Measurements from ENCODE around the gene FSTL4. TPM values are rescaled to one million over a fixed set of nuclear protein-coding genes. Genes with fewer than 3 reads are reported as not detected.

The FSTL4 gene
- total and polyA plus RNA-seq, 4 donors, result 0.02 to 0.18 TPM; not detected in 2

DNA sequence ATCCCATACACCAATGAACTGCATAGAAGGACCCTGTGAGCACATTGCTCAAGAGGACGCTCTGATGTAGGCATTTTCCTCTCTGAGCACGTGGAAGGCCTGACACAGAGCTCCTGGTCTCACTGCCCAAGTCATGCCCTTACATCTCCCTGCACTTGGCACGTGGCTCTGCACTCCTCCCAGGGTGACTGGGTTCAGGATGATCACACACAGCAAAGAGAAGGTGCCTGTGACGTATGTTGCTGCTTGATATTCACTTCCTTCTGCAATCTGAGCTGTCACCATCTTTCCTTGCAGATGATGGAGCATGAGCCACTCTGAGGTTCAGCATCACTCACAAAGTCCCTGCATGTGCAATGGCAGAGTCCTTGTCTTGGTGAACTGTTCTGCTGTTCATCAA is 125.2 kb downstream of the FSTL4 start:
- H3K27ac ChIP-seq (ENCODE audit: low read depth in 1 of 2, low read length in 2 of 2), result no peak overlapping the region
- WGBS, result 80% methylated on average over 4 of the region's 4 CpGs
- H3K27me3 ChIP-seq (ENCODE audit: control insufficient read depth in 4 of 4, insufficient read depth in 4 of 4, low read length in 3 of 4), result no peaks in the 10 kb centered on the region
- TF ChIP-seq FOXA1 (IDR thresholded peaks at IDR 0.05), result no peak
- no peak for TF ChIP-seq EGR1 (IDR thresholded peaks at IDR 0.05; ENCODE audit: low read depth in 2 of 2)
- no peak for TF ChIP-seq TAF1 (conservative IDR thresholded peaks at IDR 0.05)
- TF ChIP-seq RAD21 (IDR thresholded peaks at IDR 0.05), result no peak
- no peak for TF ChIP-seq GABPA (IDR thresholded peaks at IDR 0.05 in 1 of 2, conservative IDR thresholded peaks at IDR 0.05 in 1 of 2)
- no peak for TF ChIP-seq FOXA2 (IDR thresholded peaks at IDR 0.05)
- TF ChIP-seq, protein P1, sequence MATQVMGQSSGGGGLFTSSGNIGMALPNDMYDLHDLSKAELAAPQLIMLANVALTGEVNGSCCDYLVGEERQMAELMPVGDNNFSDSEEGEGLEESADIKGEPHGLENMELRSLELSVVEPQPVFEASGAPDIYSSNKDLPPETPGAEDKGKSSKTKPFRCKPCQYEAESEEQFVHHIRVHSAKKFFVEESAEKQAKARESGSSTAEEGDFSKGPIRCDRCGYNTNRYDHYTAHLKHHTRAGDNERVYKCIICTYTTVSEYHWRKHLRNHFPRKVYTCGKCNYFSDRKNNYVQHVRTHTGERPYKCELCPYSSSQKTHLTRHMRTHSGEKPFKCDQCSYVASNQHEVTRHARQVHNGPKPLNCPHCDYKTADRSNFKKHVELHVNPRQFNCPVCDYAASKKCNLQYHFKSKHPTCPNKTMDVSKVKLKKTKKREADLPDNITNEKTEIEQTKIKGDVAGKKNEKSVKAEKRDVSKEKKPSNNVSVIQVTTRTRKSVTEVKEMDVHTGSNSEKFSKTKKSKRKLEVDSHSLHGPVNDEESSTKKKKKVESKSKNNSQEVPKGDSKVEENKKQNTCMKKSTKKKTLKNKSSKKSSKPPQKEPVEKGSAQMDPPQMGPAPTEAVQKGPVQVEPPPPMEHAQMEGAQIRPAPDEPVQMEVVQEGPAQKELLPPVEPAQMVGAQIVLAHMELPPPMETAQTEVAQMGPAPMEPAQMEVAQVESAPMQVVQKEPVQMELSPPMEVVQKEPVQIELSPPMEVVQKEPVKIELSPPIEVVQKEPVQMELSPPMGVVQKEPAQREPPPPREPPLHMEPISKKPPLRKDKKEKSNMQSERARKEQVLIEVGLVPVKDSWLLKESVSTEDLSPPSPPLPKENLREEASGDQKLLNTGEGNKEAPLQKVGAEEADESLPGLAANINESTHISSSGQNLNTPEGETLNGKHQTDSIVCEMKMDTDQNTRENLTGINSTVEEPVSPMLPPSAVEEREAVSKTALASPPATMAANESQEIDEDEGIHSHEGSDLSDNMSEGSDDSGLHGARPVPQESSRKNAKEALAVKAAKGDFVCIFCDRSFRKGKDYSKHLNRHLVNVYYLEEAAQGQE (IDR thresholded peaks at IDR 0.05), result no peak
- TF ChIP-seq, protein P2, sequence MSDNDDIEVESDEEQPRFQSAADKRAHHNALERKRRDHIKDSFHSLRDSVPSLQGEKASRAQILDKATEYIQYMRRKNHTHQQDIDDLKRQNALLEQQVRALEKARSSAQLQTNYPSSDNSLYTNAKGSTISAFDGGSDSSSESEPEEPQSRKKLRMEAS (IDR thresholded peaks at IDR 0.05), result no peak
- TF ChIP-seq RXRA (IDR thresholded peaks at IDR 0.05), result no peak
- TF ChIP-seq, protein P3, sequence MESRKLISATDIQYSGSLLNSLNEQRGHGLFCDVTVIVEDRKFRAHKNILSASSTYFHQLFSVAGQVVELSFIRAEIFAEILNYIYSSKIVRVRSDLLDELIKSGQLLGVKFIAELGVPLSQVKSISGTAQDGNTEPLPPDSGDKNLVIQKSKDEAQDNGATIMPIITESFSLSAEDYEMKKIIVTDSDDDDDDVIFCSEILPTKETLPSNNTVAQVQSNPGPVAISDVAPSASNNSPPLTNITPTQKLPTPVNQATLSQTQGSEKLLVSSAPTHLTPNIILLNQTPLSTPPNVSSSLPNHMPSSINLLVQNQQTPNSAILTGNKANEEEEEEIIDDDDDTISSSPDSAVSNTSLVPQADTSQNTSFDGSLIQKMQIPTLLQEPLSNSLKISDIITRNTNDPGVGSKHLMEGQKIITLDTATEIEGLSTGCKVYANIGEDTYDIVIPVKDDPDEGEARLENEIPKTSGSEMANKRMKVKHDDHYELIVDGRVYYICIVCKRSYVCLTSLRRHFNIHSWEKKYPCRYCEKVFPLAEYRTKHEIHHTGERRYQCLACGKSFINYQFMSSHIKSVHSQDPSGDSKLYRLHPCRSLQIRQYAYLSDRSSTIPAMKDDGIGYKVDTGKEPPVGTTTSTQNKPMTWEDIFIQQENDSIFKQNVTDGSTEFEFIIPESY (IDR thresholded peaks at IDR 0.05), result no peak
- TF ChIP-seq HNF4A (conservative IDR thresholded peaks at IDR 0.05), result no peak
- TF ChIP-seq JUND (IDR thresholded peaks at IDR 0.05), result no peak
- H3K9ac ChIP-seq (ENCODE audit: low read depth in 1 of 2, low read length in 2 of 2), result no peak overlapping the region
- H3K36me3 ChIP-seq (ENCODE audit: control insufficient read depth in 4 of 4, insufficient read depth in 3 of 4, low read depth in 1 of 4, low read length in 3 of 4), result no peaks in the 10 kb centered on the region
- no peaks in the 10 kb centered on the region for H3K9me3 ChIP-seq (ENCODE audit: control insufficient read depth in 4 of 4, low read length in 3 of 4)
- no peak for DNase-seq (ENCODE audit: low spot score)
- H3K4me1 ChIP-seq (ENCODE audit: control insufficient read depth in 4 of 4, insufficient read depth in 4 of 4, low read length in 3 of 4), result peaks cover 9 to 27% (median 21%) of the 10 kb centered on the region in 4 donors
- H3K4me3 ChIP-seq (ENCODE audit: low read depth in 1 of 3, low read length in 3 of 3), result no peak overlapping the region

DNA sequence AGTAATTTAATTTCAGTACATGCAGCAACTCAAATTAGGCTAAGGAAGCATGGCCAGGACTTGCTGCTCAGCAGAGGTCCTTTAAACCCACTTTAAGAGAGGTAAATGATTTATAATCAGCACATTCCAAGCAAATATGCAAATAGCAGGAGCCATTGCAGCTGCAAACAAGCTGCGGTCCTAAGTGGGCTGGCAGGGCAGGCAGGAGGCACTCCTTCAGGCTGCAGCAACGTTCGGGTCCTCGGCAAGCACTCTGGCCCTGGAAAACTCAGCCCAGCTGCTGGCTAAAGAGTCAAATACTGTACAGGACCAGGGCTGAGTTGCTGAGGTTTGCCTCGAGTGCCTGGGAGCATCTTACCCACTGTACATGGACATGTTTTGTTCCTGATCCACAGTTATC is 126.9 kb downstream of the FSTL4 start:
- Histone ChIP-seq H3K4me1 (ENCODE audit: control insufficient read depth in 4 of 4, insufficient read depth in 4 of 4, low read length in 3 of 4) (peaks cover 12 to 31% (median 27%) of the 10 kb centered on the region in 4 donors), H3K9ac (ENCODE audit: low read depth in 1 of 2, low read length in 2 of 2) (no peak overlapping the region), H3K27me3 (ENCODE audit: control insufficient read depth in 4 of 4, insufficient read depth in 4 of 4, low read length in 3 of 4) (no peaks in the 10 kb centered on the region), H3K36me3 (ENCODE audit: control insufficient read depth in 4 of 4, insufficient read depth in 3 of 4, low read depth in 1 of 4, low read length in 3 of 4) (no peaks in the 10 kb centered on the region), H3K9me3 (ENCODE audit: control insufficient read depth in 4 of 4, low read length in 3 of 4) (no peaks in the 10 kb centered on the region), H3K27ac (ENCODE audit: low read depth in 1 of 2, low read length in 2 of 2) (no peak overlapping the region), H3K4me3 (ENCODE audit: low read depth in 1 of 3, low read length in 3 of 3) (no peak overlapping the region)
- TF ChIP-seq HNF4A (conservative IDR thresholded peaks at IDR 0.05) (no peak), GABPA (IDR thresholded peaks at IDR 0.05 in 1 of 2, conservative IDR thresholded peaks at IDR 0.05 in 1 of 2) (no peak), HNF4G (IDR thresholded peaks at IDR 0.05) (no peak), RAD21 (IDR thresholded peaks at IDR 0.05) (no peak), SP1 (IDR thresholded peaks at IDR 0.05) (no peak), YY1 (IDR thresholded peaks at IDR 0.05) (no peak), JUND (IDR thresholded peaks at IDR 0.05) (no peak), FOXA1 (IDR thresholded peaks at IDR 0.05) (no peak), NR2F2 (IDR thresholded peaks at IDR 0.05) (no peak), EGR1 (IDR thresholded peaks at IDR 0.05; ENCODE audit: low read depth in 2 of 2) (no peak)
- TF ChIP-seq, protein P3 (IDR thresholded peaks at IDR 0.05), result no peak
- TF ChIP-seq, protein P4, sequence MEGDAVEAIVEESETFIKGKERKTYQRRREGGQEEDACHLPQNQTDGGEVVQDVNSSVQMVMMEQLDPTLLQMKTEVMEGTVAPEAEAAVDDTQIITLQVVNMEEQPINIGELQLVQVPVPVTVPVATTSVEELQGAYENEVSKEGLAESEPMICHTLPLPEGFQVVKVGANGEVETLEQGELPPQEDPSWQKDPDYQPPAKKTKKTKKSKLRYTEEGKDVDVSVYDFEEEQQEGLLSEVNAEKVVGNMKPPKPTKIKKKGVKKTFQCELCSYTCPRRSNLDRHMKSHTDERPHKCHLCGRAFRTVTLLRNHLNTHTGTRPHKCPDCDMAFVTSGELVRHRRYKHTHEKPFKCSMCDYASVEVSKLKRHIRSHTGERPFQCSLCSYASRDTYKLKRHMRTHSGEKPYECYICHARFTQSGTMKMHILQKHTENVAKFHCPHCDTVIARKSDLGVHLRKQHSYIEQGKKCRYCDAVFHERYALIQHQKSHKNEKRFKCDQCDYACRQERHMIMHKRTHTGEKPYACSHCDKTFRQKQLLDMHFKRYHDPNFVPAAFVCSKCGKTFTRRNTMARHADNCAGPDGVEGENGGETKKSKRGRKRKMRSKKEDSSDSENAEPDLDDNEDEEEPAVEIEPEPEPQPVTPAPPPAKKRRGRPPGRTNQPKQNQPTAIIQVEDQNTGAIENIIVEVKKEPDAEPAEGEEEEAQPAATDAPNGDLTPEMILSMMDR (IDR thresholded peaks at IDR 0.05; ENCODE audit: low read depth, low read length, missing input control), result no peak
- TF ChIP-seq, protein P2 (IDR thresholded peaks at IDR 0.05), result no peak
- TF ChIP-seq, protein P1 (IDR thresholded peaks at IDR 0.05), result no peak
- TF ChIP-seq, protein P5, sequence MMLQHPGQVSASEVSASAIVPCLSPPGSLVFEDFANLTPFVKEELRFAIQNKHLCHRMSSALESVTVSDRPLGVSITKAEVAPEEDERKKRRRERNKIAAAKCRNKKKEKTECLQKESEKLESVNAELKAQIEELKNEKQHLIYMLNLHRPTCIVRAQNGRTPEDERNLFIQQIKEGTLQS (IDR thresholded peaks at IDR 0.05), result no peak
- DNase-seq (ENCODE audit: low spot score), result no peak
- 83% methylated on average over 5 of the region's 5 CpGs for WGBS

Data from liver (tissue), 9 donors.